HG02981 (cell line): ENCODE results near the gene ADGRL1.
A peak's percentile ranks its signal among the peaks of the same experiment; 100 is the strongest.

Experiments
- ATAC-seq: cut with Tn5 transposase; IDR thresholded peaks from one replicate; pipeline ENCODE4 v1.9.1; 2021; ENCODE audit warnings: mild to moderate bottlenecking, moderate library complexity; ENCODE audit not compliant: unreplicated experiment

Gene ADGRL1

GRCh38 chr19:14145381-14145780, 60.6 kb downstream of the ADGRL1 start:
- no peak for ATAC-seq

- no peak for ATAC-seq
Measured at GRCh38 chr19:14142262-14143190, 63.4 kb downstream of the ADGRL1 start.

GRCh38 chr19:14141041-14141440, 64.9 kb downstream of the ADGRL1 start:
- no peak for ATAC-seq

- ATAC-seq: no peak
Measured at GRCh38 chr19:14139944-14140343, 66.0 kb downstream of the ADGRL1 start.

GRCh38 chr19:14138576-14139265, 67.2 kb downstream of the ADGRL1 start:
- no peak for ATAC-seq

GRCh38 chr19:14136509-14137281, 69.3 kb downstream of the ADGRL1 start, which contains the start of gene ASF1B:
Gene ASF1B (minus strand): TSS chr19:14136589. CDS start chr19:14136456, 133 bp downstream.
- peak; percentile 74 for ATAC-seq

GRCh38 chr19:14135985-14136508, 69.9 kb downstream of the ADGRL1 start:
- no peak for ATAC-seq

- ATAC-seq: no peak
Measured at GRCh38 chr19:14135355-14135754, 70.6 kb downstream of the ADGRL1 start.

GRCh38 chr19:14127929-14128509, 78.0 kb downstream of the ADGRL1 start:
- ATAC-seq: no peak

GRCh38 chr19:14127176-14127575, 78.8 kb downstream of the ADGRL1 start:
- no peak for ATAC-seq

GRCh38 chr19:14122924-14123323, 83.0 kb downstream of the ADGRL1 start:
- no peak for ATAC-seq

GRCh38 chr19:14120497-14120780, 85.5 kb downstream of the ADGRL1 start:
- ATAC-seq: no peak

GRCh38 chr19:14119644-14120496, 86.1 kb downstream of the ADGRL1 start:
- ATAC-seq: no peak

GRCh38 chr19:14119146-14119545, 86.8 kb downstream of the ADGRL1 start:
- ATAC-seq: no peak

GRCh38 chr19:14118165-14119051, 87.6 kb downstream of the ADGRL1 start:
- ATAC-seq: no peak

- peak; percentile 93 for ATAC-seq
Measured at GRCh38 chr19:14117668-14118164, 88.3 kb downstream of the ADGRL1 start, which contains the start of gene PRKACA. Gene PRKACA (minus strand): TSS chr19:14117762. CDS start chr19:14117547, 215 bp downstream.

- no peak for ATAC-seq
Measured at GRCh38 chr19:14116918-14117578, 88.9 kb downstream of the ADGRL1 start.

- no peak for ATAC-seq
Measured at GRCh38 chr19:14116525-14116917, 89.4 kb downstream of the ADGRL1 start.
